Ectodermal cell (in vitro differentiated cells): Measurements from ENCODE around the gene TARS1.
"Not testable (repeated sequence)": the region's sequence is repeated elsewhere in the genome, so short reads cannot be mapped to it uniquely, and the experiment has no call there.

Experiments used
- H3K27ac ChIP-seq: 2 replicates; pipeline ENCODE4 v1.7.0; 2013; ENCODE audit warnings: mild to moderate bottlenecking, low read depth, low read length; ENCODE audit not compliant: insufficient read depth, poor library complexity, severe bottlenecking
- H3K27me3 ChIP-seq: 2 replicates; pipeline ENCODE4 v1.7.0; 2013; ENCODE audit warnings: mild to moderate bottlenecking, low read length; ENCODE audit not compliant: insufficient read depth, control insufficient read depth, poor library complexity, severe bottlenecking
- H3K36me3 ChIP-seq: one replicate; pipeline ENCODE4 v1.7.0; 2013; ENCODE audit warnings: low read length; ENCODE audit not compliant: control insufficient read depth, insufficient read depth
- H3K4me1 ChIP-seq: one replicate; pipeline ENCODE4 v1.7.0; 2013; ENCODE audit warnings: low read length; ENCODE audit not compliant: control insufficient read depth, insufficient read depth
- H3K4me3 ChIP-seq: 2 replicates; pipeline ENCODE4 v1.7.0; 2013; ENCODE audit warnings: low read depth, low read length, control low read depth; ENCODE audit not compliant: insufficient read depth
- H3K9me3 ChIP-seq: 2 replicates; pipeline ENCODE4 v1.7.0; 2013; ENCODE audit warnings: mild to moderate bottlenecking, low read length, moderate library complexity; ENCODE audit not compliant: control insufficient read depth
- WGBS, 2 experiments: methylation state at CpG; one replicate each; pipeline ENCODE4 v1.1.7; 2013; ENCODE audit warnings: missing lambda C conversion rate in 2 of 2; 5-methylcytosine and 5-hydroxymethylcytosine counted together

The TARS1 gene

GRCh38 chr5:33415811-33416354 is 24.9 kb upstream of the TARS1 start:
- WGBS, 2 experiments, result 91% methylated on average over 4 of the region's 4 CpGs
- H3K36me3 ChIP-seq, result no peaks in the 10 kb centered on the region
- H3K9me3 ChIP-seq, result no peaks in the 10 kb centered on the region
- H3K27ac ChIP-seq, result no peak overlapping the region
- no peak overlapping the region for H3K4me3 ChIP-seq
- no peaks in the 10 kb centered on the region for H3K4me1 ChIP-seq
- no peaks in the 10 kb centered on the region for H3K27me3 ChIP-seq

GRCh38 chr5:33417632-33418031 is 23.1 kb upstream of the TARS1 start:
- no peaks in the 10 kb centered on the region for H3K4me1 ChIP-seq
- no peaks in the 10 kb centered on the region for H3K36me3 ChIP-seq
- H3K4me3 ChIP-seq, result no peak overlapping the region
- no peaks in the 10 kb centered on the region for H3K27me3 ChIP-seq
- H3K27ac ChIP-seq, result no peak overlapping the region
- H3K9me3 ChIP-seq, result no peaks in the 10 kb centered on the region

GRCh38 chr5:33420946-33421345 is 19.8 kb upstream of the TARS1 start:
- no peaks in the 10 kb centered on the region for H3K4me1 ChIP-seq
- H3K4me3 ChIP-seq, result no peak overlapping the region
- H3K9me3 ChIP-seq, result no peaks in the 10 kb centered on the region
- 97 to 100% methylated on average over 1 to 4 of the region's 5 CpGs for WGBS, 2 experiments
- no peaks in the 10 kb centered on the region for H3K36me3 ChIP-seq
- H3K27ac ChIP-seq, result no peak overlapping the region
- no peaks in the 10 kb centered on the region for H3K27me3 ChIP-seq

- H3K27me3 ChIP-seq, result no peaks in the 10 kb centered on the region
- no peaks in the 10 kb centered on the region for H3K4me1 ChIP-seq
- H3K36me3 ChIP-seq, result no peaks in the 10 kb centered on the region
- WGBS, 2 experiments, result 88 to 100% methylated on average over 1 of the region's 2 CpGs
- H3K27ac ChIP-seq, result no peak overlapping the region
- no peaks in the 10 kb centered on the region for H3K9me3 ChIP-seq
- no peak overlapping the region for H3K4me3 ChIP-seq
Observed at GRCh38 chr5:33422191-33422590, 18.6 kb upstream of the TARS1 start.

GRCh38 chr5:33423018-33423630 is 17.6 kb upstream of the TARS1 start:
- no peak overlapping the region for H3K27ac ChIP-seq
- no peaks in the 10 kb centered on the region for H3K36me3 ChIP-seq
- no peaks in the 10 kb centered on the region for H3K27me3 ChIP-seq
- no peaks in the 10 kb centered on the region for H3K4me1 ChIP-seq
- H3K4me3 ChIP-seq, result no peak overlapping the region
- WGBS, 2 experiments, result 38 to 40% methylated on average over 3 of the region's 3 CpGs
- H3K9me3 ChIP-seq, result no peaks in the 10 kb centered on the region

GRCh38 chr5:33425314-33425713 is 15.5 kb upstream of the TARS1 start:
- 90 to 94% methylated on average over 2 of the region's 2 CpGs for WGBS, 2 experiments
- Histone ChIP-seq H3K36me3 (no peaks in the 10 kb centered on the region), H3K9me3 (no peaks in the 10 kb centered on the region), H3K4me1 (no peaks in the 10 kb centered on the region), H3K4me3 (no peak overlapping the region), H3K27ac (no peak overlapping the region), H3K27me3 (no peaks in the 10 kb centered on the region)

GRCh38 chr5:33430983-33431382 is 9.8 kb upstream of the TARS1 start:
- Histone ChIP-seq H3K4me3 (no peak overlapping the region), H3K27me3 (no peaks in the 10 kb centered on the region), H3K4me1 (no peaks in the 10 kb centered on the region), H3K27ac (no peak overlapping the region), H3K36me3 (no peaks in the 10 kb centered on the region), H3K9me3 (no peaks in the 10 kb centered on the region)
- WGBS, 2 experiments, result 93 to 95% methylated on average over 1 of the region's 1 CpG

- no peak overlapping the region for H3K4me3 ChIP-seq
- no peaks in the 10 kb centered on the region for H3K4me1 ChIP-seq
- no peaks in the 10 kb centered on the region for H3K27me3 ChIP-seq
- 90 to 100% methylated on average over 1 of the region's 1 CpG for WGBS, 2 experiments
- H3K27ac ChIP-seq, result no peak overlapping the region
- no peaks in the 10 kb centered on the region for H3K36me3 ChIP-seq
- no peaks in the 10 kb centered on the region for H3K9me3 ChIP-seq
Observed at GRCh38 chr5:33432656-33433055, 8.1 kb upstream of the TARS1 start.

- Histone ChIP-seq H3K36me3 (no peaks in the 10 kb centered on the region), H3K9me3 (no peaks in the 10 kb centered on the region), H3K4me1 (no peaks in the 10 kb centered on the region), H3K27me3 (no peaks in the 10 kb centered on the region), H3K4me3 (no peak overlapping the region), H3K27ac (no peak overlapping the region)
- WGBS, 2 experiments, result 92 to 93% methylated on average over 4 of the region's 4 CpGs
Observed at GRCh38 chr5:33433303-33434240, 7.2 kb upstream of the TARS1 start.

GRCh38 chr5:33435893-33436490 is 4.8 kb upstream of the TARS1 start:
- H3K9me3 ChIP-seq, H3K27me3 ChIP-seq, H3K4me1 ChIP-seq, H3K27ac ChIP-seq, H3K36me3 ChIP-seq, H3K4me3 ChIP-seq: not testable (repeated sequence)
- WGBS, 2 experiments, result 38 to 46% methylated on average over 5 of the region's 5 CpGs
